ENCODE results near the gene NOX5. TPM values are rescaled to one million over a fixed set of nuclear protein-coding genes. Genes with fewer than 3 reads are reported as not detected.

The NOX5 gene
- total RNA-seq, 1 experiment from 2014 or later, result 339 TPM

GRCh38 chr15:68979006-68979405 lies 35.5 kb upstream of the NOX5 start:
- no peaks in the 10 kb centered on the region for H4K20me1 ChIP-seq (ENCODE audit: low read length)
- no peaks in the 10 kb centered on the region for H3K9me2 ChIP-seq (replicated peaks; ENCODE audit: low read length)
- DNase-seq (no peak), ATAC-seq (no peak)
- no peaks in the 10 kb centered on the region for H3K36me3 ChIP-seq (ENCODE audit: low read depth, low read length)
- no TSS peak for BruUV-seq (replicated peaks)
- no peaks in the 10 kb centered on the region for H3K79me2 ChIP-seq (ENCODE audit: low read length)
- no peak overlapping the region for H2AFZ ChIP-seq (ENCODE audit: low read length)
- no peak overlapping the region for H3K4me2 ChIP-seq (ENCODE audit: low read length)
- H3K4me3 ChIP-seq (ENCODE audit: low read length), result no peak overlapping the region
- no peak overlapping the region for H3K9ac ChIP-seq (ENCODE audit: low read length)
- intact Hi-C loops (cut with micrococcal nuclease), result no loop called here
- ChIA-PET CTCF (no interaction called here), POLR2A (ENCODE audit: unreplicated experiment) (no interaction called here)
- H3K27me3 ChIP-seq (ENCODE audit: low read length), result no peaks in the 10 kb centered on the region
- TF ChIP-seq EZH2phosphoT487 (IDR thresholded peaks at IDR 0.05; ENCODE audit: borderline replicate concordance, low read length) (no peak), CTCF (conservative IDR thresholded peaks at IDR 0.05; ENCODE audit: low read depth, low read length) (no peak), EZH2 (IDR thresholded peaks at IDR 0.05; ENCODE audit: low read length, unreplicated experiment) (no peak)
- no peaks in the 10 kb centered on the region for H3K9me3 ChIP-seq (ENCODE audit: low read length)
- no peak overlapping the region for H3K27ac ChIP-seq (ENCODE audit: low read length)
- H3F3A ChIP-seq (ENCODE audit: low read length, unreplicated experiment), result no peaks in the 10 kb centered on the region
- H3K4me1 ChIP-seq (ENCODE audit: insufficient read depth, low read length), result no peaks in the 10 kb centered on the region

- Histone ChIP-seq H3K27me3 (ENCODE audit: low read length) (no peaks in the 10 kb centered on the region), H3K79me2 (ENCODE audit: low read length) (no peaks in the 10 kb centered on the region), H3K4me3 (ENCODE audit: low read length) (no peak overlapping the region), H3F3A (ENCODE audit: low read length, unreplicated experiment) (no peaks in the 10 kb centered on the region), H3K9me2 (replicated peaks; ENCODE audit: low read length) (no peaks in the 10 kb centered on the region), H3K9me3 (ENCODE audit: low read length) (no peaks in the 10 kb centered on the region), H3K36me3 (ENCODE audit: low read depth, low read length) (no peaks in the 10 kb centered on the region), H3K9ac (ENCODE audit: low read length) (no peak overlapping the region), H3K4me1 (ENCODE audit: insufficient read depth, low read length) (no peaks in the 10 kb centered on the region), H2AFZ (ENCODE audit: low read length) (no peak overlapping the region), H3K27ac (ENCODE audit: low read length) (no peak overlapping the region), H3K4me2 (ENCODE audit: low read length) (no peak overlapping the region), H4K20me1 (ENCODE audit: low read length) (no peaks in the 10 kb centered on the region)
- CTCF ChIA-PET, result no interaction called here
- no TSS peak for BruUV-seq (replicated peaks)
- no peak for DNase-seq
- TF ChIP-seq EZH2 (IDR thresholded peaks at IDR 0.05; ENCODE audit: low read length, unreplicated experiment) (no peak), CTCF (conservative IDR thresholded peaks at IDR 0.05; ENCODE audit: low read depth, low read length) (no peak), EZH2phosphoT487 (IDR thresholded peaks at IDR 0.05; ENCODE audit: borderline replicate concordance, low read length) (no peak)
- intact Hi-C loops (cut with micrococcal nuclease), result no loop called here
- POLR2A ChIA-PET (ENCODE audit: unreplicated experiment), result no interaction called here
- no peak for ATAC-seq
Measured at GRCh38 chr15:68979816-68980215, 34.7 kb upstream of the NOX5 start.

- Histone ChIP-seq H3K4me1 (ENCODE audit: insufficient read depth, low read length) (no peaks in the 10 kb centered on the region), H3K79me2 (ENCODE audit: low read length) (no peaks in the 10 kb centered on the region), H3K27ac (ENCODE audit: low read length) (no peak overlapping the region), H3K9me3 (ENCODE audit: low read length) (no peaks in the 10 kb centered on the region), H3K4me2 (ENCODE audit: low read length) (no peak overlapping the region), H3K9ac (ENCODE audit: low read length) (no peak overlapping the region), H3F3A (ENCODE audit: low read length, unreplicated experiment) (no peaks in the 10 kb centered on the region), H3K36me3 (ENCODE audit: low read depth, low read length) (no peaks in the 10 kb centered on the region), H3K27me3 (ENCODE audit: low read length) (no peaks in the 10 kb centered on the region), H3K9me2 (replicated peaks; ENCODE audit: low read length) (no peaks in the 10 kb centered on the region), H4K20me1 (ENCODE audit: low read length) (no peaks in the 10 kb centered on the region), H3K4me3 (ENCODE audit: low read length) (no peak overlapping the region), H2AFZ (ENCODE audit: low read length) (no peak overlapping the region)
- DNase-seq (no peak), ATAC-seq (no peak)
- BruUV-seq (replicated peaks), result no TSS peak
- no peak for TF ChIP-seq EZH2phosphoT487 (IDR thresholded peaks at IDR 0.05; ENCODE audit: borderline replicate concordance, low read length)
- TF ChIP-seq CTCF (conservative IDR thresholded peaks at IDR 0.05; ENCODE audit: low read depth, low read length), result no peak
- TF ChIP-seq EZH2 (IDR thresholded peaks at IDR 0.05; ENCODE audit: low read length, unreplicated experiment), result no peak
- ChIA-PET CTCF (no interaction called here), POLR2A (ENCODE audit: unreplicated experiment) (no interaction called here)
- intact Hi-C loops (cut with micrococcal nuclease), result no loop called here
Measured at GRCh38 chr15:68980786-68981185, 33.7 kb upstream of the NOX5 start.

Data from PC-3 (cell line).